ENCODE measurements around the gene PLCH2.
A peak's percentile ranks its signal among the peaks of the same experiment; 100 is the strongest.
"Not testable (repeated sequence)": the region's sequence is repeated elsewhere in the genome, so short reads cannot be mapped to it uniquely, and the experiment has no call there.

Gene PLCH2

DNA sequence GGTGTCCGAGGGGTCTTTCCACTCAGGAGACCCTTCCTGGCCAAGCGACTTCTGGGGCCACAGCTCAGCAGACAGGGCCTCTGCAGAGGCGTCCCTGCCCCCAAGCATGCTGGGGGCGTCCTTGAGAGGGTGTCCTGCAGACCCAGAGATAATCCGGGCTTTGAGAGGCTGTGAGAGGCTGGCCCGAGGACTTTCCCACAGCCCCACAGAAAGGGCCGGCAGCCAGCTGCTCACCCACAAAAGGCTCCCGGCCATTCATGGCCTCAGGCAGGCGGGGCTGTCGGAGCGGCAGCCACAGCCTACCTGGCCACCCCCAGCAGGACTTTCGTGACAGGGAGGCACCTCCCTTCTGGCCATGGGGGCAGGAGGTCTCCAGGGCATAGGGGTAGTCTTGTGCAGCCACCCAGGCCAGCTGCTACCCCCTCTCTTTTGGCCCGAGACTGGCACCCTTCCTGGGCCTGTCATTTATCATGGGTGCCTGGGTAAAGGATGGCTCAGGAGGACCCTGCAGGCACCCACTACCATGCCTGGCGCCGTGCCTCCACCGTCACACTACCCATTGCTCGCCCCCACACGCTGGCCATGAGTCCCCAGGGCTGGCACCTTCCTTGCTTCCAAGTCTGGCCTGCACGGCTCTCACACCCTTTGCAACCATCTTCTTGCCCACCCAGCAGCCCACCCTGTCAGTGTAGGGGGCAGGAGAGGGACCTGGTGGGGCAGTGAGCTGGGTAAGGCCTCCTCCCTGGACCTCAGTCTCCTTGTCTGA lies 69.0 kb downstream of the PLCH2 start:
- DNase-seq (ENCODE audit: low read depth in 2 of 2): no peak

DNA sequence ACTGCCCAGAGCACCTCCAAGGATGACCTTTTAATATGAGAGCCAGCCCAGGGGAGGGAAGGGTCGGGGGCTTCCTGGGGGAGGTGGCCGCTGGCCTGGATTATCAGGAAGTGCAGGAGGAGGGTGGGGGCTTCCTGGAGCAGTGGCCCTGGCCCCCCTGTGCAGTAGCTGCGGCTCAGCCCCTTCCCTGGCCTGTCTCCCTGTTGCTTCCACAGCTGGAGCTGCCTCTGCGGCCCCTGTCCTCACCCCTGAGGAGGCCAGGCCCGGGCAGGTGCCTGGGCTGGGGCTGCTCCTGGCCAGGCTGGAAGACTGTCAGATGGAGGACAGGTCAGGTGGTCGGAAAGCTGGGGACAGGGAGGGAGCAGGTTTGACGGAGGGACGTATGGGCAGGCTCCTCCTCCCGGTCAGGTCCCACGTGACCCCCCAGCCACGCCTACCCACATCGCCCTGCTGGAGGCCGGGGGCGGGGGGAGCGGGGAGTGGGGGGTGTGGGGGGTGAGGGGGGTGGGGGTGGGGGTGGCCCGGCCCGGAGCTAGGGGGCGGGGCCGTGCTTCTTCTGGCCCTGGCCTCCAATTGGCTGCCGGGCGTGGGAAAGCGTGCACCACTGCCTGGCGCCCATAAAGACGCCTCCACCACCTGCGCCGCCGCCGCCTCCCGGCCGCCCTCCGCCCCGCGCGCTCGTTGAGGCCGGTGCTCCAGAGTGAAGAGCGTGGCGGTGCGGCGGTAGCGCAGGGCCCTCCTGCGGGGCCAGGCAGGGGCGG lies 69.8 kb downstream of the PLCH2 start:
- DNase-seq (ENCODE audit: low read depth in 2 of 2): peak; percentile 80 to 82

- peak; percentile 67 to 83 for DNase-seq (ENCODE audit: low read depth in 2 of 2)
These were observed 70.6 kb downstream of the PLCH2 start for GRCh38 chr1:2546515-2547209.

- peak in 1 of 2 donors; percentile 49 for DNase-seq (ENCODE audit: low read depth in 2 of 2)
These were observed 71.3 kb downstream of the PLCH2 start for GRCh38 chr1:2547210-2548067.

- DNase-seq (ENCODE audit: low read depth in 2 of 2): peak; percentile 80 to 83
These were observed 72.0 kb downstream of the PLCH2 start for GRCh38 chr1:2548068-2548589.

DNA sequence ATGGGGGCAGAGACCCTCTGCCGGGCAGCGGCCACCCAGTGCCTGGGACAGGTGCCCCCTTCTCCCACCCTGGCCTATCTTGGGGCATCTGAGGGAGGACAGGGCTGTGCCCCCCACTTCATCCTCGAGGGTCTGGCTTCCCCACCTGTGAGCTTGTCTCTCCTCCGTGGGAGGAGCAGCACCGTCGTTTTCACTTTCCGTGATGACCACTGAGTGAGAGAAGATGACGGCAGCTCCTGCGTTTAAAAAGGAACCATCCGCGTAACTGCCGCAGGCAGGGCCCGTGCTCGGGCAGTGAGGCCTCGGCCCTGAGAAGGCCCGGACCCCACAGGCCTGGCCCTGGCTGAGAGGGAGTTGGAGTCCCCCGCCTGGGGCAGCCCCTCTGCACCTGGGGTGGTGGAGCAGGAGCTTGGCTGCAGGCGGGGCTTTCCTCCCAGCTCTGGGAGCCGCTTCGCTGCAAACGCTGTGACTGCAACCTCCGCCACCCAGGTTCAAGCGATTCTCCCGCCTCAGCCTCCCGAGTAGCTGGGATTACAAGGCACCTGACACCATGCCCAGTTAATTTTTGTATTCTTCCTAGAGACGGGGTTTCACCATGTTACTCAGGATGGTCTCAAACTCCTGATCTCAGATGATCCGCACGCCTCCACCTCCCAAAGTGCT lies 73.4 kb downstream of the PLCH2 start:
- DNase-seq (ENCODE audit: low read depth in 2 of 2): not testable (repeated sequence)

- not testable (repeated sequence) for DNase-seq (ENCODE audit: low read depth in 2 of 2)
These were observed 74.3 kb downstream of the PLCH2 start for GRCh38 chr1:2550309-2550861.

- not testable (repeated sequence) for DNase-seq (ENCODE audit: low read depth in 2 of 2)
These were observed 75.5 kb downstream of the PLCH2 start for GRCh38 chr1:2551544-2551943.

DNA sequence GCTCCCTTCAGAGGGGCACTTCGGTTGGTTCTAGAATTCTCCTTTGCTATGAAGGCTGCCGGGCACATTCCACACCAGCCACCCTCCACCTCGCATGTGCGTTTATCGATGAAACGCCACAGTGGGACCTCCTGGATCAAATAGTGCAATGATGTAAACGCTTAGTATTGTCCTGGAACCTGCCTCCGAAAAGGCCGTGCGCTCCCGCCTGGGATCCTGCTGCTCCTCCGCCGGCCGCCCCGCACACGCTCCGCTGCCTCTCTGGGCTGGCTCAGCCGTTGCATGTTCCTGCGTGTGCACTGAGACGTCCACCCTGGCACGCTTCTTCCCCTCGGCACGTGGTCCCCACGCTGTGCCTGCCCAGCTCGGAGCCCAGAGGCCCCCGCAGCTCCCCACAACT lies 76.1 kb downstream of the PLCH2 start:
- DNase-seq (ENCODE audit: low read depth in 2 of 2): no peak

DNA sequence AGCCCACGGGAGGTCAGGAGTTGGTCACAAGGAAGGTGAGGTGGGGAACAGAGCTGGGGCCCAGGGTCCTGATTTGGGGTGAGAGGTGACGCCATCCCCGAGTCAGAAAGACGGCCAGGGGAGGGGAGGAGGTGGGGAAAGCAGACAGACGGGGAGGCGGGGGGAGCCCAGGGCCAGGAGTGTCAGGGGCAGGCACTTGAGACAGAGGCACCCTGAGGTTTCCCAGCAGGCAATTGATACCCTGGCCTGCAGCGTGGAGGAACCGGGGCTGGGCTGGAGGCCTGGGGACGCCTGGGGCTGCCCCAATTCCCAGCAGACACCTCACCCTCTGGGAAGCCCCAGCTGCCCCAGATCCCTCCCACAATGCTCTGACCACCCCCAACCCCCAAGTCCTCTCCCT lies 77.0 kb downstream of the PLCH2 start:
- not testable (repeated sequence) for DNase-seq (ENCODE audit: low read depth in 2 of 2)

DNA sequence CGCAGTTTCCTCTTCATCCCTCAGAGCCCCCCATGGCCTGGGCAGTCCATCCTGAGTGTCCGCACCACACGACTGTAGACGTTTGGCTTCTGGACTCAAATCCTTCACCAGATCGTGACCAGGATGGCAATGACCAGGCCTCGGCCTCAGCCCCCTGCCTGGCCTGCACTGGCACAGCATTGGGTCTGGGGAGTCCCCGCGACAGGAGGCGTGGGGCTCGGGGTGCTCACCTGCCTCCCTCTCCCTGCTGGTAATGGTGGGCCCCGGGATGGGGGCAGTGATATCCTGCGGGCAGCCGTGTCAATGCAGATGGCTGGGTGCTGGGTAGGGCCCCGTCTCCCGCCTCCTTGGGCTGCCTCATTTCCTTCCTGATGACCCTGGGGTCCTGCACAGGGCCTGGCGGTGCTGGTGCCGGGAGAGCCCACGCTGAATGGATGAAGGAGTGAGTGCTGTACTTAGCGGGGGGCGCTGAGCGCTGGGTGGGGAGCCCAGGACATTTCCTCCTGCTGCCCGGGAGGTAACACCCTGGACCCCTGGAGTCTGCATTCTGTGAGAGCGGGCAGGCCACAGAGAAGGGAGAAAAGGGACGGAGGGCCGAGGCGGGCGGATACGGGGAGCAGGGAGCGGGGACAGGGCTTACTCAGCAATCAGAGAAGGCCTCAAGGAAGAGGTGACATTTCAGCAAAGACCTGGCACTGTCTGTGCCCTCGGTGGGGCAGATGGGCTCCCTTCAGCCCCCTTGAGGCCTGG lies 78.0 kb downstream of the PLCH2 start:
- no peak for DNase-seq (ENCODE audit: low read depth in 2 of 2)

DNA sequence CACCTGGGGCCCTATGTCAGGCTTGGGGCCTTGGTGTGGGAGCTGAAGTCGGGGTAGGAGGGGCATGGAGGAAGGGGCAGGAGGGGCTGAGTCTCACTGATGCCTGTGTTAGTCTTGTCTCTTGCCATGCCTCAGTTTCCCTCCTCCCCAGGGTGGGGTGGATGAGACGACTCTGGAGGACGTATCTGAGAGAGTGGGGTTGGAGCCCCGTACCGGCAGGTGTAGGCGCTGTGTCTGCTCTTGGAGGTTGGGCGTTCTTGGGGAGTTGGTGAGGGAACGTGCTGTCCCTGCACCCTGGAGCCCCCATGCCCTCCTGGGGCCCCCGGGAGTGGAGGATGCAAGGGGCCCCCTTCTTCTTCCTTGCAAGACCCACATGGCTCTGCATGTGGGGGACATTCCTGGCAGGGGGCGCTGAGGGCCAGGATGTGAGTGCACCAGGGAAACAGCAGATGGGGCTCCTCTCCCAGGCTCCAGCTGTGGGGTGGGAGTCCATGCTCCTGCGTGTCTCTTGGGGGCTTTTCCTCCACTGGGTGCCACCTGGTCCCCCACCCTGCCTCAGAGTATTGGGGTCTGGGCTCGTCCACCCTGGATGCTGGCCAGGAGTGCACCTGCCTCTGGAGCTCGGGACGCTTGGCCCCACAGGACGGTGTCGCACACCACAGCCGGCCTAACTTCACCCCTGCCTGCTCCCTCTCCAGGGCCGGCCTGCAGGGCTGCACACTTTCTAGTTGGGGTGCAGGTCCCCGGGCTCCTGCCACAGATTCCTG lies 78.7 kb downstream of the PLCH2 start:
- peak; percentile 32 to 35 for DNase-seq (ENCODE audit: low read depth in 2 of 2)
